GM18520 (cell line): Measurements from ENCODE around the gene NCSTN.

Experiments
- ATAC-seq: cut with Tn5 transposase; IDR thresholded peaks from one replicate; pipeline ENCODE4 v1.9.1; 2021; ENCODE audit not compliant: unreplicated experiment

Gene NCSTN

GRCh38 chr1:160351629-160352028, 8.4 kb downstream of the NCSTN start:
- ATAC-seq, result no peak

- no peak for ATAC-seq
Measured at GRCh38 chr1:160352555-160352954, 9.4 kb downstream of the NCSTN start.

DNA sequence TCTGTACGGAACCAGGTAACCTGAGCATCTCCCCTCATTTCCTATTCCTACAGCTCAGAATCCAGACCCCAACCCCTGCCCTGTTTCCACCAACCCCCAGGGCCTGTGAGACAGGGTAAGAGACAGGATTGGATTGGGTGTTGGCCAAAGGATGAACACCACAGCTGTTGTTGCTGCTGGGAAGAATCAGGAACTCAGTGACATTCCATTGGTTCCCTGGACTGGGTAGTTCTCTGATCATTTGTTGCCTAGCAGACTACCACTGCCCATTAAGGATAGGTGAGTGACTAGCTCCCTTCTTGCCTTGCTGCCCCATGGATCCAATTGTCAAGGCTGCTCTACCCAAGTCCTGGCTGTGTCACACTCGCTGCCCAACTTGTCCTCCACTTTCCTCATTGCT, 10.0 kb downstream of the NCSTN start:
- no peak for ATAC-seq

GRCh38 chr1:160354388-160354985, 11.3 kb downstream of the NCSTN start:
- ATAC-seq, result no peak

DNA sequence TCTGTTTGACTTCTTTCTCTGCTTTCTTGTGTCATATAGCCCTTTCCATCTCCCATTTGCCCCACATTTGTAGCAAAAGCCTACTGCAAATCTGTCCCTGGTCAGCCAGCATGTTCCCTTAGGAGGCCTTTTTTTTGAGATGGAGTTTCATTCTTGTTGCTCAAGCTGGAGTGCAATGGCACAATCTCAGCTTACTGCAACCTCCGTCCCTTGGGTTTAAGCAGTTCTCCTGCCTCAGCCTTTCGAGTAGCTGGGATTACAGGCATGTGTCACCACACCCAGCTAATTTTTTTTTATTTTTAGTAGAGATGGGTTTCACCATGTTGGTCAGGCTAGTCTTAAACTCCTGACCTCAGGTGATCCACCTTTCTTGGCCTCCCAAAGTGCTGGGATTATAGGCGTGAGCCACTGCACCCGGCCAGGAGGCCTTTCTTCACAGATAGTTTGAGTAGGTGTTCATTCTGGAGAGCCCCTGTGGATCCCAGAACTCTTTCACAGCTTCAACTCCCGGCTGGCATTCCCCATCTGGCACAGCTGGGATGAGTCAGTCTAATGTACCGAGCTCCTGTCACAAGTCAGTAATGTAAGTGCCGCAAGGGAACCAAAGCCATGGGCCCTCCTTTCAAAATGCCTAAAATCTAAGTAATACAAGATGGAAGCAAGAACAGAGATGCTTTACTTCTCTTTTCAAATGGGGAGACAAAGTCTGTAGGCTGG, 14.3 kb downstream of the NCSTN start:
- no peak for ATAC-seq

DNA sequence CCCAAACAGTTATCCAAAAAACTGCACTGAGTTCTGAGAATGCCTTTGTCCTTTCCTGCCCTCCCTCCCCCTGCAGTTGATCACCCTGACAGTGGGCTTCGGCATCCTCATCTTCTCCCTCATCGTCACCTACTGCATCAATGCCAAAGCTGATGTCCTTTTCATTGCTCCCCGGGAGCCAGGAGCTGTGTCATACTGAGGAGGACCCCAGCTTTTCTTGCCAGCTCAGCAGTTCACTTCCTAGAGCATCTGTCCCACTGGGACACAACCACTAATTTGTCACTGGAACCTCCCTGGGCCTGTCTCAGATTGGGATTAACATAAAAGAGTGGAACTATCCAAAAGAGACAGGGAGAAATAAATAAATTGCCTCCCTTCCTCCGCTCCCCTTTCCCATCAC, 14.9 kb downstream of the NCSTN start:
- ATAC-seq, result no peak

DNA sequence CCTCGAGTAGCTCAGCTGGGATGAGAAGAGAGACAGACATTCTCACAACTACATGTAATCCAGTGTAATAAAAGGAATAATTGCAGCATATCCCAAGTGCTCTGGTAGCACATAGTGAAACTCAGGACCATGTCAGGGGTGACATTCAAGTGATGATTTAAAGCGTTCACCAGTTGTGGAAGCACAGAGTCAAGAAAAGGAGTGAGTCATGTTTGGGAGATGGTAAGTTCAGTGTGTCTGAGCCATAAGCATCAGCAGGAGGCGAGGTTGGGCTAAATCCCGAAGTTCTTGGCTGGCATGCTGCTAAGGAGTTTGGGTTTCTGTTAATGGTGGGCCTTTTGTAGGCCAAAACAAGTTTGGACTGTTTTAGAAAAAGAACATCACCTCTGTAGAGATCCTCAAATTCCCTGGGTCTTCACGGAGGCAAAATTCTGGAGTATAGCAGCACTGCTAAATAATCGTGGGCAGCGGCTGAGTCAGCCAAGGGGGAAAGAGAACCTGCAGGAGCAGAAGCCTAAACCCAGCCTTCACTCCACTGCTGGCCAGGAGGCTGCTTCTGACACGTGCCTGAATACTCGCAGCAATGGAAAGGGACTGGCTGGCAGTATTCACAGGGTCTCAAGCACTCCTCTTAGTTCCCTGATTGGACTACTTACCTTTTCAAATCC, 16.5 kb downstream of the NCSTN start:
- no peak for ATAC-seq

- ATAC-seq, result no peak
Measured at GRCh38 chr1:160360227-160360695, 17.1 kb downstream of the NCSTN start.

GRCh38 chr1:160361199-160361598, 18.0 kb downstream of the NCSTN start:
- ATAC-seq, result no peak

DNA sequence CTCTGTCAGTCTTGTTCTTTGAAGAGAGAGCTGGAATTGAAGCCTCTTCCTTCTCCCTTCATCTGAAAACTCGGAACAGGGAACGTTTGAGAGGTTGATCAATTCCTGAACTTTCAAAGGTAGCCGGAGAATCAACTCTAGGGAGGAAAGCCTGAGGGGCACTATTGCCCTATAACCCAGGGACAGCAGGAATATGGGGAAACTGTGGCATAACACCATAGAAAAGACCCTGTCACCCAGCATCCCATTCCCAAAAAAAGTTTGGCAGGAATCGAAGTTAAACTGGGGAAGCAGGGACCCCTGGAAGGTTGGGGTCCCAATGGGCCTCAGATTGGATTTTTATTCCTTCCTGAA, 18.6 kb downstream of the NCSTN start:
- ATAC-seq, result no peak

- no peak for ATAC-seq
Measured at GRCh38 chr1:160362168-160362957, 19.2 kb downstream of the NCSTN start.

- no peak for ATAC-seq
Measured at GRCh38 chr1:160363010-160363409, 19.8 kb downstream of the NCSTN start.

- no peak for ATAC-seq
Measured at GRCh38 chr1:160363951-160364735, 21.0 kb downstream of the NCSTN start.

- no peak for ATAC-seq
Measured at GRCh38 chr1:160365325-160365724, 22.1 kb downstream of the NCSTN start.

- no peak for ATAC-seq
Measured at GRCh38 chr1:160366731-160367515, 23.7 kb downstream of the NCSTN start, which contains the start of gene NHLH1. TSS of gene NHLH1 (plus strand) at chr1:160367071. CDS start at chr1:160370732, 3,661 bp downstream.

- no peak for ATAC-seq
Measured at GRCh38 chr1:160367516-160367900, 24.3 kb downstream of the NCSTN start.

GRCh38 chr1:160367934-160368923, 25.0 kb downstream of the NCSTN start:
- ATAC-seq, result no peak

DNA sequence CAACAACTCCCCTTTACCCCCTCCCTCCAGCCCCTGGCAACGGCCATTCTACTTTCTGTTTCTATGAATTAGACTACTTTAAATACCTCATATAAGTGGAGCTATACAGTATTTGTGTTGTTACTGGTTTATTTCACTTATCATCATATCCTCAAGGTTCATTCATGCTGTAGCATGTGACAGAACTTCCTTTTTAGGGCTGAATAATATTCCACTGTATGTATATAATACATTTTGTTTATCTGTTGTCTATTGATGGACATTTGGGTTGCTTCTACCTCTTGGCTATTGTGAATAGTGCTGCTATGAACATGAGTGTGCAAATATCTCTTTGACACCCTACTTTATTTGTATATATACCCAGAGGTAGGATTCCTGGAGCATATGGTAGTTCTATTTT, 25.9 kb downstream of the NCSTN start:
- no peak for ATAC-seq
